H1 (cell line): Measurements from ENCODE around the gene CELA1. TPM values are rescaled to one million over a fixed set of nuclear protein-coding genes. Genes with fewer than 3 reads are reported as not detected.

Experiments used
- CTCF ChIA-PET: fragments of 300-600 bp; sonication (Branson Sonifier 250); formaldehyde crosslinking; loops from one replicate; lab custom pipeline; 2021; ENCODE audit not compliant: partially characterized antibody; lab: Charles Lee
- POLR2A ChIA-PET: fragments of 300-600 bp; sonication (Branson Sonifier 250); formaldehyde crosslinking; loops from one replicate; lab custom pipeline; 2021; ENCODE audit warnings: inconsistent platforms; ENCODE audit not compliant: partially characterized antibody; lab: Charles Lee
- DNase-seq, 2 experiments: peaks; one replicate each; pipeline versions ENCODE4 v3.0.0 to v3.0.0-alpha.2; 2010 to 2022; ENCODE audit warnings: low spot score in 2 of 2, low read depth in 1 of 2, mixed read lengths in 1 of 2
- FAIRE-seq: peaks from 2 replicates; lab custom pipeline; 2011; peaks lifted over from hg19 to GRCh38; lab: Jason Lieb, UNC
- H2AFZ ChIP-seq: 2 replicates; pipeline ENCODE4 v1.8.1; 2012; ENCODE audit warnings: low read length, inconsistent platforms
- H2AK5ac ChIP-seq: 2 replicates; pipeline ENCODE4 v1.6.1; 2013; ENCODE audit warnings: low read depth, low read length
- H2BK120ac ChIP-seq: replicated peaks from 2 replicates; pipeline ENCODE3; 2013; ENCODE audit warnings: low read depth, low read length, inconsistent platforms
- H2BK12ac ChIP-seq: 2 replicates; pipeline ENCODE4 v1.6.1; 2013; ENCODE audit warnings: low read depth, low read length
- H2BK15ac ChIP-seq: 2 replicates; pipeline ENCODE4 v1.6.1; 2013; ENCODE audit warnings: low read length
- H2BK20ac ChIP-seq: 2 replicates; pipeline ENCODE4 v1.6.1; 2013; ENCODE audit warnings: low read length
- H2BK5ac ChIP-seq: 2 replicates; pipeline ENCODE4 v1.6.1; 2013; ENCODE audit warnings: low read depth, low read length
- H3K14ac ChIP-seq: 2 replicates; pipeline ENCODE4 v1.6.1; 2013; ENCODE audit warnings: inconsistent platforms; ENCODE audit not compliant: insufficient read length
- H3K18ac ChIP-seq: 2 replicates; pipeline ENCODE4 v1.6.1; 2013; ENCODE audit warnings: low read length; ENCODE audit errors: extremely low read depth
- H3K23ac ChIP-seq: 2 replicates; pipeline ENCODE4 v1.6.1; 2013; ENCODE audit warnings: inconsistent platforms; ENCODE audit not compliant: insufficient read length
- H3K23me2 ChIP-seq: 2 replicates; pipeline ENCODE4 v1.6.1; 2013; ENCODE audit warnings: low read depth, low read length
- H3K27ac ChIP-seq: 2 replicates; pipeline ENCODE4 v1.6.1; 2011; ENCODE audit warnings: low read depth, low read length, inconsistent platforms
- H3K27me3 ChIP-seq, 4 experiments: replicated peaks in 1 of 4; 1 replicate in 1 of 4; 2 replicates in 3 of 4; pipeline versions ENCODE4 v1.6.1 to v1.8.1; 2011 to 2013; ENCODE audit warnings: low read length in 3 of 4, mild to moderate bottlenecking in 3 of 4, inconsistent platforms in 2 of 4, mixed read lengths in 2 of 4, moderate library complexity in 1 of 4; ENCODE audit not compliant: control insufficient read depth in 3 of 4, insufficient read depth in 3 of 4; ENCODE audit errors: extremely low read depth in 1 of 4
- H3K36me3 ChIP-seq, 4 experiments: 2 replicates each; pipeline versions ENCODE4 v1.6.1 to v1.8.1; 2011 to 2013; ENCODE audit warnings: mild to moderate bottlenecking in 4 of 4, low read length in 3 of 4, moderate library complexity in 2 of 4, control low read depth in 1 of 4, inconsistent platforms in 1 of 4; ENCODE audit not compliant: insufficient read depth in 4 of 4, control insufficient read depth in 2 of 4
- H3K4ac ChIP-seq: replicated peaks from 2 replicates; pipeline ENCODE3; 2013; ENCODE audit warnings: low read length, low read depth, mixed read lengths, inconsistent platforms; ENCODE audit not compliant: insufficient read length
- H3K4me1 ChIP-seq, 4 experiments: replicated peaks in 1 of 4; 1 replicate in 1 of 4; 2 replicates in 3 of 4; pipeline versions ENCODE4 v1.6.1 to v1.8.1; 2011 to 2013; ENCODE audit warnings: low read length in 3 of 4, inconsistent platforms in 2 of 4, mixed read lengths in 1 of 4; ENCODE audit not compliant: insufficient read depth in 4 of 4, control insufficient read depth in 3 of 4
- H3K4me2 ChIP-seq, 2 experiments: 2 replicates each; pipeline versions ENCODE4 v1.6.1 to v1.8.1; 2011 to 2013; ENCODE audit warnings: low read depth in 2 of 2, low read length in 2 of 2, control low read depth in 1 of 2, inconsistent platforms in 1 of 2, mild to moderate bottlenecking in 1 of 2; ENCODE audit not compliant: insufficient read depth in 1 of 2
- H3K4me3 ChIP-seq, 4 experiments: fragments of 200-600, 300-600 bp in 1 of 4; sonication (generic), shearing (Covaris generic), sonication (Bioruptor Twin) in 1 of 4; 2 replicates each; pipeline versions ENCODE4 v1.5.1 to v1.8.1; 2011 to 2016; ENCODE audit warnings: low read length in 4 of 4, low read depth in 3 of 4, control low read depth in 2 of 4, inconsistent platforms in 2 of 4, mild to moderate bottlenecking in 2 of 4, mixed read lengths in 1 of 4, moderate library complexity in 1 of 4; ENCODE audit not compliant: insufficient read depth in 2 of 4; ENCODE audit errors: extremely low read depth in 1 of 4
- H3K56ac ChIP-seq: replicated peaks from 2 replicates; pipeline ENCODE3; 2013; ENCODE audit warnings: low read depth, mild to moderate bottlenecking, mixed read lengths, low read length, inconsistent platforms; ENCODE audit not compliant: insufficient read length
- H3K79me1 ChIP-seq: 2 replicates; pipeline ENCODE4 v1.6.1; 2013; ENCODE audit warnings: low read depth, low read length, control low read depth
- H3K79me2 ChIP-seq, 2 experiments: 2 replicates each; pipeline versions ENCODE4 v1.6.1 to v1.8.1; 2012 to 2013; ENCODE audit warnings: low read length in 2 of 2, mild to moderate bottlenecking in 2 of 2, inconsistent platforms in 1 of 2; ENCODE audit not compliant: insufficient read depth in 2 of 2, control insufficient read depth in 1 of 2
- H3K9ac ChIP-seq, 4 experiments: replicated peaks in 1 of 4; 1 replicate in 1 of 4; 2 replicates in 3 of 4; pipeline versions ENCODE4 v1.6.1 to v1.8.1; 2011 to 2013; ENCODE audit warnings: low read depth in 3 of 4, low read length in 3 of 4, control low read depth in 2 of 4, mild to moderate bottlenecking in 2 of 4, moderate library complexity in 2 of 4, inconsistent platforms in 1 of 4; ENCODE audit errors: extremely low read depth in 1 of 4
- H3K9me3 ChIP-seq, 2 experiments: 2 replicates each; pipeline versions ENCODE4 v1.6.1 to v1.8.1; 2012 to 2013; ENCODE audit warnings: mild to moderate bottlenecking in 2 of 2, moderate library complexity in 2 of 2, control low read depth in 1 of 2, inconsistent platforms in 1 of 2, low read depth in 1 of 2, low read length in 1 of 2, mixed read lengths in 1 of 2; ENCODE audit not compliant: insufficient read depth in 2 of 2
- H4K20me1 ChIP-seq, 2 experiments: replicated peaks in 1 of 2; 2 replicates each; pipeline versions ENCODE3 to v1.8.1; 2011 to 2013; ENCODE audit warnings: inconsistent platforms in 2 of 2, low read length in 2 of 2, mild to moderate bottlenecking in 1 of 2; ENCODE audit not compliant: insufficient read depth in 2 of 2, control insufficient read depth in 1 of 2
- H4K5ac ChIP-seq: 2 replicates; pipeline ENCODE4 v1.6.1; 2013; ENCODE audit warnings: low read length, low read depth, mixed read lengths, inconsistent platforms; ENCODE audit not compliant: insufficient read length
- H4K8ac ChIP-seq: 2 replicates; pipeline ENCODE4 v1.8.0; 2013; ENCODE audit warnings: mild to moderate bottlenecking, moderate library complexity, low read length, inconsistent platforms; ENCODE audit not compliant: insufficient read depth; ENCODE audit errors: extremely low read depth
- H4K91ac ChIP-seq: replicated peaks from 2 replicates; pipeline ENCODE3; 2013; ENCODE audit warnings: low read length, mixed read lengths, inconsistent platforms; ENCODE audit not compliant: insufficient read length
- SP1 ChIP-seq: IDR thresholded peaks from 2 replicates; pipeline ENCODE4 v1.6.1; 2011; ENCODE audit warnings: low read depth, low read length
- WGBS, 2 experiments: shearing (Covaris generic) in 1 of 2; methylation state at CpG; one replicate each; pipeline versions ENCODE4 v1.1.6 to v1.1.7; 2013 to 2015; ENCODE audit warnings: low lambda C conversion rate in 2 of 2, mixed read lengths in 2 of 2, inconsistent platforms in 1 of 2, low coverage in 1 of 2, missing lambda C conversion rate in 1 of 2; ENCODE audit not compliant: insufficient replicate concordance in 2 of 2, insufficient coverage in 1 of 2, insufficient read length in 1 of 2; ENCODE audit errors: extremely low coverage in 1 of 2, missing lambda C conversion rate in 1 of 2; 5-methylcytosine and 5-hydroxymethylcytosine counted together
- polyA plus RNA-seq, 7 experiments: library from polyadenylated mRNA; depleted of rRNA in 3 of 7; stranded (reverse) in 5 of 7; unstranded in 2 of 7; fragments of >200 nt in 5 of 7; fragments of 200-250 nt in 2 of 7; gene quantifications; 1 replicate in 5 of 7; 2 replicates in 1 of 7; 4 replicates in 1 of 7; pipeline versions ENCODE4 v1.2.1 to v1.2.3, GENCODE V29; 2011 to 2013; ENCODE audit warnings: missing spikeins in 2 of 7, mixed read lengths in 2 of 7
- total RNA-seq: library from RNA; stranded (reverse); fragmentation: NEBNext Ultra II Directional; extraction: Animal tissue kit (Norgen Biotek cat#: 25700); gene quantifications from 2 replicates; pipeline ENCODE4 v1.2.1, GENCODE V29; 2021

Gene CELA1
- total and polyA plus RNA-seq, 2 of the 8 experiments (the other 6 are each of a cell fraction or from before 2014, with no cell fraction given), result 0.09 TPM; not detected in 1

GRCh38 chr12:51323966-51324895 is 22.2 kb downstream of the CELA1 start, which contains the start of gene BIN2:
Gene BIN2, minus strand, starts transcription at chr12:51324174. Its CDS starts 72 bp downstream, at chr12:51324102.
- H2AFZ ChIP-seq, result peak within 1 kb of the TSS; percentile 58; the same call in 1 of the 2 replicates
- H3K23me2 ChIP-seq, result no peaks in the 10 kb centered on the region
- H3K4me2 ChIP-seq, result no peak within 1 kb of the TSS
- H3K79me1 ChIP-seq, result no peaks in the 10 kb centered on the region
- H3K4ac ChIP-seq, result no peak within 1 kb of the TSS
- no peaks in the 10 kb centered on the region for H3K36me3 ChIP-seq
- H2BK15ac ChIP-seq, result no peak within 1 kb of the TSS; the same call in 1 of the 2 replicates
- no peak within 1 kb of the TSS for H3K27ac ChIP-seq
- WGBS, 2 experiments, result 96% methylated on average over 43 of the region's 60 CpGs; no CpG with 5 or more reads in 1 of the 2 experiments
- no peaks in the 10 kb centered on the region for H4K20me1 ChIP-seq
- CTCF ChIA-PET, result interaction anchor here (7.0 kb wide), 1 partner anchor 17 kb away, joined by 45 read pairs; no protein-coding TSS in a partner anchor
- H3K4me1 ChIP-seq, result peaks cover 2 to 10% (median 4%) of the 10 kb centered on the region in 4 experiments; a peak in 6 of 7 replicates
- no peaks in the 10 kb centered on the region for H3K79me2 ChIP-seq
- H4K91ac ChIP-seq, result peak within 1 kb of the TSS; percentile 22
- no peaks in the 10 kb centered on the region; a peak in 1 of 7 replicates for H3K27me3 ChIP-seq
- H3K56ac ChIP-seq, result no peak within 1 kb of the TSS
- no peak within 1 kb of the TSS for H2BK120ac ChIP-seq
- no peak within 1 kb of the TSS for H3K14ac ChIP-seq
- FAIRE-seq (no peak), DNase-seq (no peak)
- POLR2A ChIA-PET, result no interaction called here
- H3K18ac ChIP-seq, result peak within 1 kb of the TSS; percentile 80
- H2BK12ac ChIP-seq, result peak within 1 kb of the TSS; percentile 88; the same call in 1 of the 2 replicates
- no peak within 1 kb of the TSS for H2BK5ac ChIP-seq
- no peak within 1 kb of the TSS for H3K4me3 ChIP-seq
- H4K5ac ChIP-seq, result no peak within 1 kb of the TSS
- H3K9ac ChIP-seq, result no peak within 1 kb of the TSS
- H3K9me3 ChIP-seq, result no peaks in the 10 kb centered on the region
- H4K8ac ChIP-seq, result no peak within 1 kb of the TSS
- H3K23ac ChIP-seq, result no peak within 1 kb of the TSS
- peak within 1 kb of the TSS; percentile 40; the same call in 1 of the 2 replicates for H2BK20ac ChIP-seq
- no peak for TF ChIP-seq SP1
- no peak within 1 kb of the TSS for H2AK5ac ChIP-seq
